ENCODE data around the gene MAP3K13.

The MAP3K13 gene

GRCh38 chr3:185519021-185519420 is 156.1 kb downstream of the MAP3K13 start:
- no peak for DNase-seq

GRCh38 chr3:185521349-185522138 is 158.6 kb downstream of the MAP3K13 start:
- no peak for DNase-seq

DNA sequence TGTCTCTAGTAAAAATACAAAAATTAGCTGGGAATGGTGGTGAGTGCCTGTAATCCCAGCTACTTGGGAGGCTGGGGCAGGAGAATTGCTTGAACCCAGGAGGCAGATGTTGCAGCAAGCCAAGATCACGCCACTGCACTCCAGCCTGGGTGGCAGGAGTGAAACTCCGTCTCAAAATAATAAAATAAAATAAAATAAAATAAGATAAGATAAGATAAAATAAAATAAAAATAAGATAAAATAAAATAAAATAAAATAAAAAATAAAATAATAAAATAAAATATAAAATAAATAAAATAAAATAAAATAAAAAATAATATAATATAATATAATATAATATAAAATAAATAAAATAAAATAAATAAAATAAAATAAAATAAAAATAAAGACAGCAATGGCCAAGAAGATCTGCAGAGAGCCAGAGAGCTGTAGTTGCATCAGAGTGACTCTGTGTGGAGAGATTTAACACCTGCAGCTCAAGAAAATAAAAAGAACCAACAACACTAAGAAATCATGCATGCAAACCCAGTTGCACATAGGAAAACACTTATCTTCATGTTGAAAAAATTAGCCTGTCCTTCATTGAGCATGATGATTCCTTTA is 163.5 kb downstream of the MAP3K13 start:
- no peak for DNase-seq

DNA sequence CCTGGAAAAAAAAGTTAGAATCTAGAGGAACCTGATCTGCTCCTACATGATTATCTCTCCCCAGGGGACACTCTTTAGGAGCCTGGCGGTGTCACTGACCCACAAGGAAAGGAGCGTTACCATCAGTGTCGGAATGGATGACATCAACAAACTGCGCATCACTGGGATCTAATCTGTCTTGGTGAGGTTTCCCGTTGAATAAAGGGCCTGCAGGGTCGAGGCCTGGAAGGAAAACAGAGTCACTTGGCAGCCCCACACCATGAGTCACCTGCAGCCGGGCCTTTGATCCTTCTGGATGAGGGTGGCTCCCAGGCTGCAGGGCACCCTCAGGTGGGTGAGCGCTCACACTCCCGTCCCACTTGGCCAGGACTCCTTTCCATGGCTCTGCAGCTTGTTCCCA is 164.4 kb downstream of the MAP3K13 start:
- DNase-seq = no peak

GRCh38 chr3:185528532-185528931 is 165.6 kb downstream of the MAP3K13 start:
- no peak for DNase-seq

DNA sequence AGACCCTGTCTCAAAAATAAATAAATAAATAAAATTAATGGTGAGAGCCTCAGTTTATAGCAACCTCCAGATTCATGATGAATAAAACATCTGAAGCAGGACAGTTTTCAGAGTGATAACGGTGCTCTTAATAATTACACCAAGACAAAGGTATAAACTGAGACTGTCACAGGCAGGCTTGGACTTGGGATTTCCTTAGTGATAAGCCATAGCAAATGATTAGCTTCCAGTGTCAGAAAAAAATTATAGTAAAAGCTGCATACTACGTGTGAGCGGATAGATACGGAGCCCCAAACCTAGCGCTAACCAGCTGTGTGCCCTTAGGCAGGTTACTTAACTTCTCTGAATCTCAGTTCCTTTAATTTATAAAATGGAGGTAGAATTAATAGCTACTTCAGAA is 167.9 kb downstream of the MAP3K13 start:
- DNase-seq = no peak

- DNase-seq = no peak
These were observed 170.0 kb downstream of the MAP3K13 start for GRCh38 chr3:185532901-185533300.

DNA sequence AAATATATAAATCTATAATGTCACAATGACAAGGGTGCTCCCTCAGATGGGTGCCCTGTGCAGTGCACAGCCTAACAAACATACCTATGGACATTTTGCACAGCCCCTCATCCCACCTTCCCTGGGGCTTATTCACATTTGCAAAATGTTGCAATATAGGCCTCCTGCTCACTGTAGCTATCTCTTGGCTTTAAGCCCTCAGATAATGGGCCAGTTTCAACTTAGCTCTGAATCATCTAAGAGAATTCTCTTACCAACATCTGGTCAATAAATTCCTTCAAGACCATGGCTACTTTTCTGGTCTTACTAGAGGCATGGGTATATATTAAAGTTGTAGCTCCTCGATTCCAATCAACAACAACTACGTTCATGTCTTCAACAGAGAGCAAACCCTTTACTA is 171.6 kb downstream of the MAP3K13 start:
- DNase-seq = no peak

- peak; percentile 95 to 97 for DNase-seq
These were observed 174.5 kb downstream of the MAP3K13 start for GRCh38 chr3:185537369-185537970.
